PFSK-1 (cell line): ENCODE measurements around the gene KATNBL1.

Experiments
- FOXP2 ChIP-seq: optimal IDR thresholded peaks from 2 replicates; pipeline ENCODE3; 2011; ENCODE audit warnings: borderline replicate concordance, control low read depth, inconsistent platforms; ENCODE audit not compliant: insufficient read depth; ENCODE audit errors: extremely low read length, extremely low read depth
- POLR2AphosphoS5 ChIP-seq: IDR thresholded peaks from 2 replicates; pipeline ENCODE4 v1.6.1; 2012; ENCODE audit warnings: low read depth, mild to moderate bottlenecking, control low read depth, low read length, moderate library complexity
- SIN3A ChIP-seq: IDR thresholded peaks from 2 replicates; pipeline ENCODE4 v1.6.1; 2012; ENCODE audit warnings: mild to moderate bottlenecking, low read length, moderate library complexity, borderline replicate concordance; ENCODE audit not compliant: insufficient read depth
- TAF1 ChIP-seq: IDR thresholded peaks from 2 replicates; pipeline ENCODE4 v1.6.1; 2012; ENCODE audit warnings: low read length, control low read depth, borderline replicate concordance; ENCODE audit not compliant: insufficient read depth

- TF ChIP-seq SIN3A = no peak
- TF ChIP-seq TAF1 = no peak
- TF ChIP-seq POLR2AphosphoS5 = no peak
- no peak for TF ChIP-seq FOXP2
These were observed 30.7 kb downstream of the KATNBL1 start for GRCh38 chr15:34179234-34179633.
